GM21717 (cell line): Measurements from ENCODE around the gene CCDC177.
A peak's percentile ranks its signal among the peaks of the same experiment; 100 is the strongest.

Experiments
- ATAC-seq: cut with Tn5 transposase; IDR thresholded peaks from one replicate; pipeline ENCODE4 v1.9.1; 2021; ENCODE audit warnings: mild to moderate bottlenecking, moderate library complexity; ENCODE audit not compliant: unreplicated experiment

CCDC177 gene

GRCh38 chr14:69574263-69574953 lies at the start of gene CCDC177:
CCDC177 (minus strand) TSS chr14:69574871; CDS start chr14:69573622, 1,249 bp downstream.
- ATAC-seq, result no peak

GRCh38 chr14:69624136-69624535 lies 49.5 kb upstream of the CCDC177 start:
- ATAC-seq, result no peak

GRCh38 chr14:69620981-69621380 lies 46.3 kb upstream of the CCDC177 start:
- no peak for ATAC-seq

GRCh38 chr14:69620211-69620611 lies 45.5 kb upstream of the CCDC177 start:
- no peak for ATAC-seq

- no peak for ATAC-seq
Observed at GRCh38 chr14:69619012-69619411, 44.3 kb upstream of the CCDC177 start.

- no peak for ATAC-seq
Observed at GRCh38 chr14:69617796-69618195, 43.1 kb upstream of the CCDC177 start.

- no peak for ATAC-seq
Observed at GRCh38 chr14:69616408-69616773, 41.7 kb upstream of the CCDC177 start.

- peak; percentile 46 for ATAC-seq
Observed at GRCh38 chr14:69615496-69616407, 41.1 kb upstream of the CCDC177 start.

GRCh38 chr14:69615121-69615495 lies 40.4 kb upstream of the CCDC177 start:
- ATAC-seq, result no peak

- no peak for ATAC-seq
Observed at GRCh38 chr14:69614592-69614991, 39.9 kb upstream of the CCDC177 start.

GRCh38 chr14:69613312-69614073 lies 38.8 kb upstream of the CCDC177 start:
- ATAC-seq, result no peak

GRCh38 chr14:69612783-69613130 lies 38.1 kb upstream of the CCDC177 start:
- ATAC-seq, result no peak

- peak; percentile 13 for ATAC-seq
Observed at GRCh38 chr14:69612014-69612782, 37.5 kb upstream of the CCDC177 start.

- ATAC-seq, result peak; percentile 52
Observed at GRCh38 chr14:69611172-69612013, 36.7 kb upstream of the CCDC177 start, which contains the start of gene SUSD6. SUSD6 (plus strand) TSS chr14:69611596; CDS start chr14:69658593, 46,997 bp downstream.

GRCh38 chr14:69610874-69611171 lies 36.2 kb upstream of the CCDC177 start:
- ATAC-seq, result no peak

- no peak for ATAC-seq
Observed at GRCh38 chr14:69610020-69610873, 35.6 kb upstream of the CCDC177 start.

- ATAC-seq, result no peak
Observed at GRCh38 chr14:69606258-69607184, 31.9 kb upstream of the CCDC177 start.

GRCh38 chr14:69605738-69606137 lies 31.1 kb upstream of the CCDC177 start:
- no peak for ATAC-seq
